GM12878 (cell line): Measurements from ENCODE around the gene AZU1. TPM values are rescaled to one million over a fixed set of nuclear protein-coding genes. Genes with fewer than 3 reads are reported as not detected.

Source experiments
- ATAC-seq: fragments of 200-7000 bp; cut with Tn5 transposase; 3 replicates; pipeline ENCODE4 v1.9.1; 2020; ENCODE audit warnings: mild to moderate bottlenecking, moderate library complexity
- BruUV-seq: library from RNA; stranded (reverse); fragments of 400-500 nt; replicated peaks from 2 replicates; lab custom pipeline; 2021; lab: Mats Ljungman, UMichigan
- CTCF ChIA-PET: fragments of 300-600 bp; sonication (Branson Sonifier 250); formaldehyde crosslinking; extraction: SDS; loops from one replicate; lab custom pipeline; 2021; ENCODE audit warnings: inconsistent platforms; lab: Yijun Ruan, JAX
- POLR2A ChIA-PET: fragments of 350-600 bp; formaldehyde crosslinking; extraction: SDS; loops from one replicate; lab custom pipeline; 2021; ENCODE audit warnings: inconsistent platforms; lab: Charles Lee
- RAD21 ChIA-PET: fragments of 300-600 bp; sonication (Branson Sonifier 250); formaldehyde crosslinking; loops from one replicate; lab custom pipeline; 2023; ENCODE audit warnings: antibody characterized with exemption; ENCODE audit not compliant: unreplicated experiment; lab: Charles Lee
- SMC1A ChIA-PET: fragments of 300-600 bp; sonication (Branson Sonifier 250); formaldehyde crosslinking; loops from one replicate; lab custom pipeline; 2023; ENCODE audit not compliant: unreplicated experiment, uncharacterized antibody; lab: Charles Lee
- DNase-seq: peaks from one replicate; pipeline ENCODE4 v3.0.0-alpha.2; 2011; ENCODE audit warnings: low read depth, low spot score
- FAIRE-seq: peaks from 3 replicates; lab custom pipeline; 2011; peaks lifted over from hg19 to GRCh38; lab: Jason Lieb, UNC
- H2AFZ ChIP-seq: 2 replicates; pipeline ENCODE4 v1.6.0; 2011; ENCODE audit warnings: low read depth, low read length, control low read depth; ENCODE audit not compliant: control insufficient read depth
- H3K27ac ChIP-seq: 2 replicates; pipeline ENCODE4 v1.5.1; 2011; ENCODE audit warnings: control low read depth; ENCODE audit not compliant: control insufficient read depth, insufficient read depth
- H3K27me3 ChIP-seq, 2 experiments: replicated peaks in 1 of 2; 2 replicates each; pipeline versions ENCODE4 v1.6.0 to v1.6.1; 2011; ENCODE audit warnings: low read length in 1 of 2; ENCODE audit not compliant: control insufficient read depth in 2 of 2, insufficient read depth in 2 of 2
- H3K36me3 ChIP-seq, 2 experiments: 2 replicates each; pipeline ENCODE4 v1.5.1; 2011; ENCODE audit warnings: low read length in 1 of 2; ENCODE audit not compliant: control insufficient read depth in 2 of 2, insufficient read depth in 2 of 2
- H3K4me1 ChIP-seq: 2 replicates; pipeline ENCODE4 v1.6.1; 2011; ENCODE audit warnings: mild to moderate bottlenecking, low read length, moderate library complexity, mixed read lengths; ENCODE audit not compliant: control insufficient read depth, insufficient read depth
- H3K4me2 ChIP-seq: 2 replicates; pipeline ENCODE4 v1.6.0; 2011; ENCODE audit warnings: control low read depth; ENCODE audit not compliant: control insufficient read depth, insufficient read depth
- H3K4me3 ChIP-seq: fragments of 200-600 bp; sonication (generic); 2 replicates; pipeline ENCODE4 v1.5.1; 2016
- H3K79me2 ChIP-seq: 2 replicates; pipeline ENCODE4 v1.6.0; 2011; ENCODE audit warnings: low read length; ENCODE audit not compliant: control insufficient read depth, insufficient read depth
- H3K9ac ChIP-seq: 2 replicates; pipeline ENCODE4 v1.8.0; 2011; ENCODE audit warnings: low read length, control low read depth, mixed read lengths; ENCODE audit not compliant: control insufficient read depth, insufficient read depth
- H3K9me3 ChIP-seq: replicated peaks from 3 replicates; pipeline ENCODE4 v1.5.1; 2011; ENCODE audit warnings: mild to moderate bottlenecking, low read length; ENCODE audit not compliant: control insufficient read depth, insufficient read depth
- H4K20me1 ChIP-seq: 2 replicates; pipeline ENCODE4 v1.6.0; 2011; ENCODE audit not compliant: control insufficient read depth, insufficient read depth
- CBX3 ChIP-seq: fragments of 200-600 bp; sonication (generic); IDR thresholded peaks from 2 replicates; pipeline ENCODE4 v1.6.1; 2016; ENCODE audit warnings: low read depth, borderline replicate concordance
- CHD2 ChIP-seq: IDR thresholded peaks from 2 replicates; pipeline ENCODE4 v1.6.1; 2011; ENCODE audit warnings: low read depth, low read length, improper control_type of control experiment, borderline replicate concordance
- NR2C2 ChIP-seq: IDR thresholded peaks from 2 replicates; pipeline ENCODE4 v1.6.1; 2011; ENCODE audit warnings: borderline replicate concordance, low read depth; ENCODE audit not compliant: control insufficient read depth, insufficient read length
- PRDM15 ChIP-seq: fragments of 450-650 bp; formaldehyde crosslinking; IDR thresholded peaks from 2 replicates; pipeline ENCODE4 v1.4.0; 2020; ENCODE audit warnings: mild to moderate bottlenecking, moderate library complexity
- SMAD1 ChIP-seq: fragments of 450-650 bp; IDR thresholded peaks from 2 replicates; pipeline ENCODE4 v1.6.1; 2018; ENCODE audit warnings: mild to moderate bottlenecking, low read depth; ENCODE audit not compliant: partially characterized antibody
- STAT1 ChIP-seq: fragments of 450-650 bp; conservative IDR thresholded peaks from 2 replicates; pipeline ENCODE4 v1.6.1; 2014; ENCODE audit warnings: antibody characterized with exemption, mild to moderate bottlenecking
- TARDBP ChIP-seq: IDR thresholded peaks from 2 replicates; pipeline ENCODE4 v1.6.1; 2016; ENCODE audit warnings: borderline replicate concordance
- WGBS: methylation state at CpG from one replicate; pipeline ENCODE4 v1.1.6; 2016; ENCODE audit warnings: low lambda C conversion rate; ENCODE audit not compliant: insufficient replicate concordance, insufficient coverage; ENCODE audit errors: missing lambda C conversion rate; 5-methylcytosine and 5-hydroxymethylcytosine counted together
- in situ Hi-C: fragments of 300-500 bp; cut with MboI; formaldehyde crosslinking; loops from 9 replicates; pipeline ENCODE4 v1.14.3; 2018; ENCODE audit warnings: mixed read lengths
- intact Hi-C: fragments of 100-400 bp; cut with micrococcal nuclease; formaldehyde crosslinking; loops from one replicate; pipeline ENCODE4 v1.14.2; 2022; ENCODE audit not compliant: unreplicated experiment
- polyA plus RNA-seq, 11 experiments: library from polyadenylated mRNA; depleted of rRNA in 4 of 11; unstranded in 6 of 11; stranded (reverse) in 5 of 11; fragments of >200 nt; fragmentation: Nextera tagmentation in 4 of 11; fragmentation: Illumina TruSeq in 1 of 11; extraction: Ambion mirVana in 4 of 11; extraction: Trizol in 1 of 11; gene quantifications; 1 replicate in 1 of 11; 2 replicates in 10 of 11; pipeline versions ENCODE4 v1.2.1 to v1.2.3, GENCODE V29; 2011 to 2016; ENCODE audit warnings: inconsistent platforms in 2 of 11, missing spikeins in 2 of 11, low read depth in 1 of 11
- total RNA-seq, 4 experiments: library from RNA; depleted of rRNA in 3 of 4; stranded (reverse); fragments of >200 nt in 3 of 4; fragmentation: Illumina TruSeq in 1 of 4; extraction: Trizol in 1 of 4; gene quantifications; 2 replicates each; pipeline versions ENCODE4 v1.2.1 to v1.2.3, GENCODE V29; 2013 to 2021

The AZU1 gene
- total and polyA plus RNA-seq, 10 of the 15 experiments (the other 5 are each of a cell fraction or from before 2014, with no cell fraction given): not detected

DNA sequence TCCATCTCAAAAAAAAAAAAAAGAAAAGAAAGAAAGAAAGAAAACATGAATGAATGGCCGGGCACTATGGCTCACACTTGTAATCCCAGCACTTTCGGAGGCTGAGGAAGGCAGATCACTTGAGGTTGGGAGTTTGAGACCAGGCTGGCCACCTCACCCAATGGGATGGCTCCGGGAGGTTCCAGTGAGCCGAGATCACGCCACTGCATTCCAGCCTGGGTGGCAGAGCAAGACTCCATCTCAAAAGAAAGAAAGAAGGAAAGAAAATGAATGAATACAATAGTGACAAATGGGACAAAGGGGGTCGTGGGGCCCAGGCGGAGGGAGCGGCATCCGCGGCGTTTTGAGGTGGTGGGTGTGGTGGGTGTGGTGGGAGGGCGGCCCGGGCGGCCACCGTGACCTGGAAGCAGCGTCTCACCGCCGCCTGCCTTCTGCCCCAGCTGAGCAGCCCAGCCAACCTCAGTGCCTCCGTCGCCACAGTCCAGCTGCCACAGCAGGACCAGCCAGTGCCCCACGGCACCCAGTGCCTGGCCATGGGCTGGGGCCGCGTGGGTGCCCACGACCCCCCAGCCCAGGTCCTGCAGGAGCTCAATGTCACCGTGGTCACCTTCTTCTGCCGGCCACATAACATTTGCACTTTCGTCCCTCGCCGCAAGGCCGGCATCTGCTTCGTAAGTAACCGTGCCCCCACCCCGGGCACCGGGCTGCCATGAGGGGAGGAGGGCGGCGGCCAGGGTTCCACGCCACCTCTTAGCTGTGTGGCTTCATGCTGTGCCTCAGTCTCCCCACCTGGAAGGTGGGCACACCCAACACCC is 18.3 kb downstream of the AZU1 start:
- ATAC-seq (no peak), FAIRE-seq (no peak)
- H3K4me2 ChIP-seq: no peak overlapping the region
- no peaks in the 10 kb centered on the region for H3K79me2 ChIP-seq
- RAD21 ChIA-PET: interaction anchor here (1.2 kb wide), 1 partner anchor 60 kb away, joined by 4 read pairs; no protein-coding TSS in a partner anchor
- SMC1A ChIA-PET: no interaction called here
- TF ChIP-seq TARDBP (no peak), CBX3 (no peak), STAT1 (no peak), CHD2 (no peak), NR2C2 (no peak), SMAD1 (no peak), PRDM15 (CRISPR knock-in tag) (no peak)
- TF ChIP-seq, all 136 proteins: peak for 0
- peaks cover 2% of the 10 kb centered on the region; the same call in 1 of the 2 replicates for H3K4me1 ChIP-seq
- H3K9me3 ChIP-seq: no peaks in the 10 kb centered on the region; the same call in 2 of the 3 replicates
- POLR2A ChIA-PET: interaction anchor here (0.9 kb wide), 1 partner anchor 167 kb away, joined by 4 read pairs; no protein-coding TSS in a partner anchor
- H3K9ac ChIP-seq: no peak overlapping the region
- BruUV-seq: no TSS peak
- no peak overlapping the region for H3K4me3 ChIP-seq
- H3K27ac ChIP-seq: no peak overlapping the region
- 73% methylated on average over 37 of the region's 37 CpGs for WGBS
- no peak overlapping the region for H2AFZ ChIP-seq
- intact Hi-C loops (no loop called here), in situ Hi-C loops (no loop called here)
- CTCF ChIA-PET: interaction anchor here (1.3 kb wide), 1 partner anchor 18 kb away, joined by 3 read pairs; no protein-coding TSS in a partner anchor
- H3K36me3 ChIP-seq: no peaks in the 10 kb centered on the region
- no peaks in the 10 kb centered on the region for H4K20me1 ChIP-seq
- no peaks in the 10 kb centered on the region; a peak in 1 of 4 replicates for H3K27me3 ChIP-seq
- no peak for DNase-seq
